ENCODE results near the gene SIPA1.

The SIPA1 gene

GRCh38 chr11:65619281-65619928 lies 18.5 kb upstream of the SIPA1 start:
- DNase-seq (ENCODE audit: low read depth): no peak

GRCh38 chr11:65620666-65621065 lies 17.2 kb upstream of the SIPA1 start:
- no peak for DNase-seq (ENCODE audit: low read depth)
- TF ChIP-seq, protein P1, sequence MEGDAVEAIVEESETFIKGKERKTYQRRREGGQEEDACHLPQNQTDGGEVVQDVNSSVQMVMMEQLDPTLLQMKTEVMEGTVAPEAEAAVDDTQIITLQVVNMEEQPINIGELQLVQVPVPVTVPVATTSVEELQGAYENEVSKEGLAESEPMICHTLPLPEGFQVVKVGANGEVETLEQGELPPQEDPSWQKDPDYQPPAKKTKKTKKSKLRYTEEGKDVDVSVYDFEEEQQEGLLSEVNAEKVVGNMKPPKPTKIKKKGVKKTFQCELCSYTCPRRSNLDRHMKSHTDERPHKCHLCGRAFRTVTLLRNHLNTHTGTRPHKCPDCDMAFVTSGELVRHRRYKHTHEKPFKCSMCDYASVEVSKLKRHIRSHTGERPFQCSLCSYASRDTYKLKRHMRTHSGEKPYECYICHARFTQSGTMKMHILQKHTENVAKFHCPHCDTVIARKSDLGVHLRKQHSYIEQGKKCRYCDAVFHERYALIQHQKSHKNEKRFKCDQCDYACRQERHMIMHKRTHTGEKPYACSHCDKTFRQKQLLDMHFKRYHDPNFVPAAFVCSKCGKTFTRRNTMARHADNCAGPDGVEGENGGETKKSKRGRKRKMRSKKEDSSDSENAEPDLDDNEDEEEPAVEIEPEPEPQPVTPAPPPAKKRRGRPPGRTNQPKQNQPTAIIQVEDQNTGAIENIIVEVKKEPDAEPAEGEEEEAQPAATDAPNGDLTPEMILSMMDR (conservative IDR thresholded peaks at IDR 0.05; ENCODE audit: low read length): no peak
- H3K4me3 ChIP-seq (ENCODE audit: low read length): no peak overlapping the region

More at GRCh38 chr11:65619281-65619928, 18.5 kb upstream of the SIPA1 start:
- TF ChIP-seq, protein P1 (conservative IDR thresholded peaks at IDR 0.05; ENCODE audit: low read length): no peak
- no peak overlapping the region for H3K4me3 ChIP-seq (ENCODE audit: low read length)

- no peak for DNase-seq (ENCODE audit: low read depth)
- no peak overlapping the region for H3K4me3 ChIP-seq (ENCODE audit: low read length)
- TF ChIP-seq, protein P1 (conservative IDR thresholded peaks at IDR 0.05; ENCODE audit: low read length): no peak
Measured at GRCh38 chr11:65621460-65621859, 16.4 kb upstream of the SIPA1 start.

GRCh38 chr11:65622011-65622410 lies 15.9 kb upstream of the SIPA1 start:
- TF ChIP-seq, protein P1 (conservative IDR thresholded peaks at IDR 0.05; ENCODE audit: low read length): no peak

GRCh38 chr11:65623177-65623576 lies 14.7 kb upstream of the SIPA1 start:
- TF ChIP-seq, protein P1 (conservative IDR thresholded peaks at IDR 0.05; ENCODE audit: low read length): no peak
- no peak overlapping the region for H3K4me3 ChIP-seq (ENCODE audit: low read length)
- DNase-seq (ENCODE audit: low read depth): no peak

More at GRCh38 chr11:65622011-65622410, 15.9 kb upstream of the SIPA1 start:
- DNase-seq (ENCODE audit: low read depth): no peak
- H3K4me3 ChIP-seq (ENCODE audit: low read length): no peak overlapping the region

DNA sequence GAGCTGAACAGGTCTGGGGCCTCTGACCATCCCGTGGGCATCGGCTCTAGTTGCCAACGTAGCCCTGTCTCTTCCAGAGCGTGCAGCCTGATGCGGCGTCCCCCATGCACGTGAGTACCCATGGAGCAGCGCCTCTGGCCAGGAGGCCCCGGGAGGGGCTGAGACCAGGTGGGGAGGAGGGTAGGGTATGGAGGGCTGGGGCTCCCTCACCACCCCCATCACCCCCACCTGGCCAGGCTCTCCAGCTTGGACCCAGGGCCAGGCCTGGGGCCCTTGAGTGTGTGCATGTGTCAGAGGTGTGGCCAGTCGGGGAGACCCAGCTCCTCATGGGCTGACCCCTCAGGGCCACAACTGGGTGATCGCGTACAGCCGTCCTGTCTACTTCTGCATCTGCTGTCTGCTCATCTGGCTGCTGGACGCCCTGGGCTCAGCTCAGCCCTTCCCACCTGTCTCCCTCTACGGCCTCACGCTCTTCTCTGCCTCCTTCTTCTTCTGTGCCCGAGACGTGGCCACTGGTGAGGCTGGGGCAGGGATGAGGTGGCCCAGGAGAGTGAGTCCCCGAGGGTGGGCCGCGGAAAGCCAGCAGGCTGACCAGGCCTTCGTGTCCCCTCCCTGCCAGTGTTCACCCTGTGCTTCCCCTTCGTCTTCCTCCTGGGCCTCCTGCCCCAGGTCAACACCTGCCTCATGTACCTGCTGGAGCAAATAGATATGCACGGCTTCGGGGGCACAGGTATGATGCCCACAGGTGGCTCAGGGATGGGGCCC lies 13.9 kb upstream of the SIPA1 start:
- no peak for DNase-seq (ENCODE audit: low read depth)
- TF ChIP-seq, protein P1 (conservative IDR thresholded peaks at IDR 0.05; ENCODE audit: low read length): no peak
- H3K4me3 ChIP-seq (ENCODE audit: low read length): no peak overlapping the region
